PFSK-1 (cell line): ENCODE measurements around the gene RASGRF2.

Experiments used
- FOXP2 ChIP-seq: optimal IDR thresholded peaks from 2 replicates; pipeline ENCODE3; 2011; ENCODE audit warnings: borderline replicate concordance, control low read depth, inconsistent platforms; ENCODE audit not compliant: insufficient read depth; ENCODE audit errors: extremely low read length, extremely low read depth
- POLR2AphosphoS5 ChIP-seq: IDR thresholded peaks from 2 replicates; pipeline ENCODE4 v1.6.1; 2012; ENCODE audit warnings: low read depth, mild to moderate bottlenecking, control low read depth, low read length, moderate library complexity
- SIN3A ChIP-seq: IDR thresholded peaks from 2 replicates; pipeline ENCODE4 v1.6.1; 2012; ENCODE audit warnings: mild to moderate bottlenecking, low read length, moderate library complexity, borderline replicate concordance; ENCODE audit not compliant: insufficient read depth
- TAF1 ChIP-seq: IDR thresholded peaks from 2 replicates; pipeline ENCODE4 v1.6.1; 2012; ENCODE audit warnings: low read length, control low read depth, borderline replicate concordance; ENCODE audit not compliant: insufficient read depth
- TF ChIP-seq, protein P1 (sequence below), 2 experiments: IDR thresholded peaks; 2 replicates each; pipeline versions ENCODE4 v1.6.1 to v1.8.0; 2011 to 2012; ENCODE audit warnings: low read depth in 2 of 2, low read length in 2 of 2, control low read depth in 1 of 2, inconsistent platforms in 1 of 2, mild to moderate bottlenecking in 1 of 2, moderate library complexity in 1 of 2; ENCODE audit not compliant: insufficient read depth in 1 of 2

The RASGRF2 gene

GRCh38 chr5:80961376-80962281 is 1.5 kb downstream of the RASGRF2 start:
- TF ChIP-seq, protein P1, sequence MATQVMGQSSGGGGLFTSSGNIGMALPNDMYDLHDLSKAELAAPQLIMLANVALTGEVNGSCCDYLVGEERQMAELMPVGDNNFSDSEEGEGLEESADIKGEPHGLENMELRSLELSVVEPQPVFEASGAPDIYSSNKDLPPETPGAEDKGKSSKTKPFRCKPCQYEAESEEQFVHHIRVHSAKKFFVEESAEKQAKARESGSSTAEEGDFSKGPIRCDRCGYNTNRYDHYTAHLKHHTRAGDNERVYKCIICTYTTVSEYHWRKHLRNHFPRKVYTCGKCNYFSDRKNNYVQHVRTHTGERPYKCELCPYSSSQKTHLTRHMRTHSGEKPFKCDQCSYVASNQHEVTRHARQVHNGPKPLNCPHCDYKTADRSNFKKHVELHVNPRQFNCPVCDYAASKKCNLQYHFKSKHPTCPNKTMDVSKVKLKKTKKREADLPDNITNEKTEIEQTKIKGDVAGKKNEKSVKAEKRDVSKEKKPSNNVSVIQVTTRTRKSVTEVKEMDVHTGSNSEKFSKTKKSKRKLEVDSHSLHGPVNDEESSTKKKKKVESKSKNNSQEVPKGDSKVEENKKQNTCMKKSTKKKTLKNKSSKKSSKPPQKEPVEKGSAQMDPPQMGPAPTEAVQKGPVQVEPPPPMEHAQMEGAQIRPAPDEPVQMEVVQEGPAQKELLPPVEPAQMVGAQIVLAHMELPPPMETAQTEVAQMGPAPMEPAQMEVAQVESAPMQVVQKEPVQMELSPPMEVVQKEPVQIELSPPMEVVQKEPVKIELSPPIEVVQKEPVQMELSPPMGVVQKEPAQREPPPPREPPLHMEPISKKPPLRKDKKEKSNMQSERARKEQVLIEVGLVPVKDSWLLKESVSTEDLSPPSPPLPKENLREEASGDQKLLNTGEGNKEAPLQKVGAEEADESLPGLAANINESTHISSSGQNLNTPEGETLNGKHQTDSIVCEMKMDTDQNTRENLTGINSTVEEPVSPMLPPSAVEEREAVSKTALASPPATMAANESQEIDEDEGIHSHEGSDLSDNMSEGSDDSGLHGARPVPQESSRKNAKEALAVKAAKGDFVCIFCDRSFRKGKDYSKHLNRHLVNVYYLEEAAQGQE (IDR thresholded peaks at IDR 0.05; ENCODE audit: insufficient read depth in 1 of 2, low read depth in 2 of 2, low read length in 2 of 2) = no peak
- no peak for TF ChIP-seq POLR2AphosphoS5
- TF ChIP-seq SIN3A = no peak

- no peak for TF ChIP-seq POLR2AphosphoS5
- no peak for TF ChIP-seq FOXP2
- TF ChIP-seq TAF1 = no peak
- TF ChIP-seq SIN3A = no peak
- TF ChIP-seq, protein P1 (IDR thresholded peaks at IDR 0.05; ENCODE audit: insufficient read depth in 1 of 2, low read depth in 2 of 2, low read length in 2 of 2) = no peak
Observed at GRCh38 chr5:80962630-80963520, 2.7 kb downstream of the RASGRF2 start.

- no peak for TF ChIP-seq POLR2AphosphoS5
- TF ChIP-seq TAF1 = no peak
- no peak for TF ChIP-seq SIN3A
- TF ChIP-seq, protein P1 (IDR thresholded peaks at IDR 0.05; ENCODE audit: insufficient read depth in 1 of 2, low read depth in 2 of 2, low read length in 2 of 2) = no peak
- no peak for TF ChIP-seq FOXP2
Observed at GRCh38 chr5:80963521-80963895, 3.3 kb downstream of the RASGRF2 start.

DNA sequence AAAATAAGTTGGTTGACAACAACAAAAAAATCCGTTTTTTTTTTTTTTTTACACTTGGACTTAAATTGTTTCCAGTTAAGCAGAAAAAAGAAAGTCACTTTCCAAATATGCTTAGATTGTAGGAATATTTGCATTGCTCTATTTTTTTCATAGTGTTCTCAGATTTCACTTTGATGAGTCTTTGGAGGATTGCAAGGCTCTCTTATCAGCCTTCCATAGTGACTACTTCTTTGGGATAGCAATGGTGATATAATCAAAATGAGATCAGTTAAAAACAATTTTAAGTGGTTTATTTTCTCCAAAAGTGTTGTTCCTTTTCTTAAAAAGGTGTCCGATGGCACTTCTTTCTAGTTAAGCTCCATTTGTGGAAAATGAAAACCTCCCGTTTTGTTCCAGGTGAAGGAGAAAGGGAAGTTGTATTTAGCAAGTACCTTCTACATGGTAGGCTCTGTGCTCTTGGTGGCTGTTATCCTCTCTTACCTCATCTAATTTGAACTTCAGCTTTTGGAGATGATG is 3.9 kb downstream of the RASGRF2 start:
- TF ChIP-seq, protein P1 (IDR thresholded peaks at IDR 0.05; ENCODE audit: insufficient read depth in 1 of 2, low read depth in 2 of 2, low read length in 2 of 2) = no peak
- TF ChIP-seq FOXP2 = no peak
- TF ChIP-seq SIN3A = no peak
- TF ChIP-seq POLR2AphosphoS5 = no peak
- no peak for TF ChIP-seq TAF1
